HEK293T (cell line): ENCODE data around the gene CAPN2.

Experiments used
- BHLHE40 ChIP-seq: fragments of 450-650 bp; IDR thresholded peaks from 2 replicates; pipeline ENCODE4 v1.6.1; 2016; ENCODE audit warnings: mild to moderate bottlenecking, moderate library complexity, borderline replicate concordance
- ELF4 ChIP-seq: fragments of 450-650 bp; IDR thresholded peaks from 2 replicates; pipeline ENCODE4 v1.6.1; 2017; ENCODE audit warnings: antibody characterized with exemption
- FOXM1 ChIP-seq: fragments of 450-650 bp; IDR thresholded peaks from 2 replicates; pipeline ENCODE4 v1.6.1; 2017; ENCODE audit warnings: mild to moderate bottlenecking, borderline replicate concordance
- NFRKB ChIP-seq: fragments of 450-650 bp; IDR thresholded peaks from 2 replicates; pipeline ENCODE4 v1.6.1; 2016; ENCODE audit warnings: mild to moderate bottlenecking, moderate library complexity
- SP1 ChIP-seq: fragments of 450-650 bp; IDR thresholded peaks from 2 replicates; pipeline ENCODE4 v1.6.1; 2017
- SUZ12 ChIP-seq: fragments of 450-650 bp; IDR thresholded peaks from 2 replicates; pipeline ENCODE4 v1.6.1; 2016; ENCODE audit warnings: mild to moderate bottlenecking
- TARDBP ChIP-seq: fragments of 450-650 bp; IDR thresholded peaks from 2 replicates; pipeline ENCODE4 v1.6.1; 2016
- ZNF384 ChIP-seq: fragments of 450-650 bp; IDR thresholded peaks from 2 replicates; pipeline ENCODE4 v1.6.1; 2016

- TF ChIP-seq BHLHE40 (no peak), TARDBP (no peak), ELF4 (no peak), SP1 (no peak), FOXM1 (no peak), SUZ12 (no peak), NFRKB (no peak), ZNF384 (no peak)
These were observed 82.0 kb downstream of the CAPN2 start for GRCh38 chr1:223794136-223794880.
